ENCODE data around the gene IQGAP2.
"Not testable (repeated sequence)": the region's sequence is repeated elsewhere in the genome, so short reads cannot be mapped to it uniquely, and the experiment has no call there.

Gene IQGAP2

GRCh38 chr5:76550881-76551280 is 147.8 kb downstream of the IQGAP2 start:
- H3K9me3 ChIP-seq (ENCODE audit: insufficient read depth, low read depth, low read length); H3K27ac ChIP-seq (ENCODE audit: low read length); H3K4me3 ChIP-seq (ENCODE audit: low read length); H3K4me1 ChIP-seq (ENCODE audit: insufficient read depth, low read length); H3K27me3 ChIP-seq (ENCODE audit: insufficient read depth, low read length); H3K36me3 ChIP-seq (ENCODE audit: insufficient read depth, low read depth, low read length); H3K9ac ChIP-seq (ENCODE audit: low read depth, low read length): not testable (repeated sequence)

DNA sequence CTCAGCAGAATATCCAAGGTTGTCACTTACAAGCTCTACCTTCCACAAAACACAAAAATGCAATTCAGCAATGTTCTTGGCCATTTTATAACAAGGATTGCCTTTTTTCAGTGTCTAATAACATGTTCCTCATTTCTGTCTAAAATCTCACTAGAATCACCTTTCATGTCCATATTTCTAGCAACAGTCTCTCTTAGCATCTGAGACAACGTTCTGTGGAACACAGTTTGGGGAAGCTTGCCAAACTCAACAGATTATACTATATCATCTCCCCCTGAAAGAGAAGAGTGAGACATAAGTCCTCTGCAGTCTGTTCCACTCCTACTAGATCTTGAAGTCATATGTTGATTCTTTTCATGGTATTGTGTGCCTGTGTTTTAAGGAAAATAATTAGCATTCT is 149.5 kb downstream of the IQGAP2 start:
- Histone ChIP-seq H3K27ac (ENCODE audit: low read length) (no peak overlapping the region), H3K36me3 (ENCODE audit: insufficient read depth, low read depth, low read length) (no peaks in the 10 kb centered on the region), H3K9ac (ENCODE audit: low read depth, low read length) (no peak overlapping the region), H3K9me3 (ENCODE audit: insufficient read depth, low read depth, low read length) (no peaks in the 10 kb centered on the region), H3K4me3 (ENCODE audit: low read length) (no peak overlapping the region), H3K4me1 (ENCODE audit: insufficient read depth, low read length) (no peaks in the 10 kb centered on the region), H3K27me3 (ENCODE audit: insufficient read depth, low read length) (no peaks in the 10 kb centered on the region)

- H3K9me3 ChIP-seq (ENCODE audit: insufficient read depth, low read depth, low read length) = no peaks in the 10 kb centered on the region
Measured at GRCh38 chr5:76553251-76553650, 150.2 kb downstream of the IQGAP2 start.

GRCh38 chr5:76555114-76555513 is 152.0 kb downstream of the IQGAP2 start:
- H3K36me3 ChIP-seq (ENCODE audit: insufficient read depth, low read depth, low read length) = no peaks in the 10 kb centered on the region

More at GRCh38 chr5:76553251-76553650, 150.2 kb downstream of the IQGAP2 start:
- Histone ChIP-seq H3K9ac (ENCODE audit: low read depth, low read length) (no peak overlapping the region), H3K27me3 (ENCODE audit: insufficient read depth, low read length) (no peaks in the 10 kb centered on the region), H3K36me3 (ENCODE audit: insufficient read depth, low read depth, low read length) (no peaks in the 10 kb centered on the region), H3K4me1 (ENCODE audit: insufficient read depth, low read length) (no peaks in the 10 kb centered on the region), H3K4me3 (ENCODE audit: low read length) (no peak overlapping the region), H3K27ac (ENCODE audit: low read length) (no peak overlapping the region)

GRCh38 chr5:76555717-76556116 is 152.6 kb downstream of the IQGAP2 start:
- no peaks in the 10 kb centered on the region for H3K27me3 ChIP-seq (ENCODE audit: insufficient read depth, low read length)
- H3K4me3 ChIP-seq (ENCODE audit: low read length) = no peak overlapping the region
- H3K9ac ChIP-seq (ENCODE audit: low read depth, low read length) = no peak overlapping the region
- no peaks in the 10 kb centered on the region for H3K9me3 ChIP-seq (ENCODE audit: insufficient read depth, low read depth, low read length)
- H3K27ac ChIP-seq (ENCODE audit: low read length) = no peak overlapping the region
- no peaks in the 10 kb centered on the region for H3K4me1 ChIP-seq (ENCODE audit: insufficient read depth, low read length)
- no peaks in the 10 kb centered on the region for H3K36me3 ChIP-seq (ENCODE audit: insufficient read depth, low read depth, low read length)

More at GRCh38 chr5:76555114-76555513, 152.0 kb downstream of the IQGAP2 start:
- Histone ChIP-seq H3K4me1 (ENCODE audit: insufficient read depth, low read length) (no peaks in the 10 kb centered on the region), H3K9me3 (ENCODE audit: insufficient read depth, low read depth, low read length) (no peaks in the 10 kb centered on the region), H3K27ac (ENCODE audit: low read length) (no peak overlapping the region), H3K4me3 (ENCODE audit: low read length) (no peak overlapping the region), H3K27me3 (ENCODE audit: insufficient read depth, low read length) (no peaks in the 10 kb centered on the region), H3K9ac (ENCODE audit: low read depth, low read length) (no peak overlapping the region)

GRCh38 chr5:76556511-76557221 is 153.6 kb downstream of the IQGAP2 start:
- Histone ChIP-seq H3K36me3 (ENCODE audit: insufficient read depth, low read depth, low read length) (no peaks in the 10 kb centered on the region), H3K9ac (ENCODE audit: low read depth, low read length) (no peak overlapping the region), H3K9me3 (ENCODE audit: insufficient read depth, low read depth, low read length) (no peaks in the 10 kb centered on the region), H3K27me3 (ENCODE audit: insufficient read depth, low read length) (no peaks in the 10 kb centered on the region), H3K27ac (ENCODE audit: low read length) (no peak overlapping the region), H3K4me3 (ENCODE audit: low read length) (no peak overlapping the region), H3K4me1 (ENCODE audit: insufficient read depth, low read length) (no peaks in the 10 kb centered on the region)

DNA sequence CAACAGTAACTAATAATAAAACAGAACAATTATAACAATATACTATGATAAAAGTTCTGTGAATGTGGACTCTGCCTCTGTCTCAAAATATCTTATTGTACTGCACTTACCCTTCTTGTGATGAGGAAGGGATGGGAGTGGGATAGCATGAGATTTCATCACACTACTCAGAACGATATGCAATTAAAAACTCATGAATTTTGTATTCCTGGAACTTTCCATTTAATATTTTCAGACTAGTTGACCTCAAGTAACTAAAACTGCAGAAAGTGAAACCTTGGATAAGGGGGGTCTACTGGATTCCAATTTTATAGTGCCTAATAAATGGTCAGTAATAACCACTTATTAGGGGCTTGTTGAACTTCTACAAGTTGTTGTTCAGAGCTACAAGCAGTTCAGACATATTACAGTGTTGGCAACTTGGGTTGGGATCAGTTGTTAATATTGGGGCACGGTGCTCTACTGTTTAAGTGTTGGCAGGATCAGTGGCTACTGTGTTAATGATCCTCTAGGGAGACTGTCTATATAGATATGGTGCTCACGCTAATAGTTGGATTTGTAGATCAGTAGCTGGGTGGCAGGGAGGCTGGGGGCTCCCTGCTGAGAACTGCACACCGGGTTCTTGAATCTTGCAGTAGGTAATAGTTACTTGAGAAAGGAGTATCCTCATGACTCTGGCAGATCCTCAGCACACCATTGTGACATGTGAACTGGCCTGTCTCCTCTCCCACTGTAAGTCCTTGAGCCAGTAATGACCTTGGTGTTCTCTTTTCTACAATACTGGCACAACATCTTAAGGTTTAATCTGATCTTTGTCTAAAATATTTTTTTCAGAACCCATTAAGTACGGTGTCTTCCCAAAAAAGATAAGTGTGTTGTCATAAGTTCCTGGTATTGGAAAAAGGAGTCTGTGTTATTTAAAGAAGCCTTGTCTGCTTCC is 158.1 kb downstream of the IQGAP2 start:
- Histone ChIP-seq H3K4me3 (ENCODE audit: low read length) (no peak overlapping the region), H3K4me1 (ENCODE audit: insufficient read depth, low read length) (no peaks in the 10 kb centered on the region), H3K27me3 (ENCODE audit: insufficient read depth, low read length) (no peaks in the 10 kb centered on the region), H3K36me3 (ENCODE audit: insufficient read depth, low read depth, low read length) (no peaks in the 10 kb centered on the region), H3K9ac (ENCODE audit: low read depth, low read length) (no peak overlapping the region), H3K27ac (ENCODE audit: low read length) (no peak overlapping the region), H3K9me3 (ENCODE audit: insufficient read depth, low read depth, low read length) (no peaks in the 10 kb centered on the region)

GRCh38 chr5:76561959-76562358 is 158.9 kb downstream of the IQGAP2 start:
- Histone ChIP-seq H3K36me3 (ENCODE audit: insufficient read depth, low read depth, low read length) (no peaks in the 10 kb centered on the region), H3K9ac (ENCODE audit: low read depth, low read length) (no peak overlapping the region), H3K27me3 (ENCODE audit: insufficient read depth, low read length) (no peaks in the 10 kb centered on the region), H3K4me3 (ENCODE audit: low read length) (no peak overlapping the region), H3K4me1 (ENCODE audit: insufficient read depth, low read length) (no peaks in the 10 kb centered on the region), H3K9me3 (ENCODE audit: insufficient read depth, low read depth, low read length) (no peaks in the 10 kb centered on the region), H3K27ac (ENCODE audit: low read length) (no peak overlapping the region)

DNA sequence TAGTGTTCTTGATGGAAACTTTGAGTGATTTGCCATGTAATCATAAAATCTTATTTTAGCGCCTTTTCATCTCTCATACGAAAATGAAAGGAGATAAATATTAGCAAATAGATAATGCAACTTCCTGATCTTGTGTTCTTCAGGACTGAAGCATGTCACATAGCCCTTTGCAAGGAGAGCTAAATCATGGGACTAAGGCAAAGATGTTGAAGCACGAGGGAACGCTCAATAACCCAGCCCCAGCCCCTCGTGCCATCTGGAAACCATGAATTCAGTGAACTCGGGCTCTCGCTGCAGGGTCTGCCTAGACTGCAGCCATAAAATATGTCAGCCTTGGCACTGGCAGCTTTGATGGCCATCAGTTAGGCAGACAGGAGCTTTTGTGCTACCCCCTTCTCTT is 161.9 kb downstream of the IQGAP2 start:
- Histone ChIP-seq H3K36me3 (ENCODE audit: insufficient read depth, low read depth, low read length) (no peaks in the 10 kb centered on the region), H3K9me3 (ENCODE audit: insufficient read depth, low read depth, low read length) (no peaks in the 10 kb centered on the region), H3K27me3 (ENCODE audit: insufficient read depth, low read length) (no peaks in the 10 kb centered on the region), H3K4me1 (ENCODE audit: insufficient read depth, low read length) (no peaks in the 10 kb centered on the region), H3K27ac (ENCODE audit: low read length) (no peak overlapping the region), H3K4me3 (ENCODE audit: low read length) (no peak overlapping the region), H3K9ac (ENCODE audit: low read depth, low read length) (no peak overlapping the region)

GRCh38 chr5:76570153-76570552 is 167.1 kb downstream of the IQGAP2 start:
- Histone ChIP-seq H3K27me3 (ENCODE audit: insufficient read depth, low read length) (no peaks in the 10 kb centered on the region), H3K4me1 (ENCODE audit: insufficient read depth, low read length) (no peaks in the 10 kb centered on the region), H3K27ac (ENCODE audit: low read length) (no peak overlapping the region), H3K9ac (ENCODE audit: low read depth, low read length) (no peak overlapping the region), H3K4me3 (ENCODE audit: low read length) (no peak overlapping the region), H3K9me3 (ENCODE audit: insufficient read depth, low read depth, low read length) (no peaks in the 10 kb centered on the region), H3K36me3 (ENCODE audit: insufficient read depth, low read depth, low read length) (no peaks in the 10 kb centered on the region)

DNA sequence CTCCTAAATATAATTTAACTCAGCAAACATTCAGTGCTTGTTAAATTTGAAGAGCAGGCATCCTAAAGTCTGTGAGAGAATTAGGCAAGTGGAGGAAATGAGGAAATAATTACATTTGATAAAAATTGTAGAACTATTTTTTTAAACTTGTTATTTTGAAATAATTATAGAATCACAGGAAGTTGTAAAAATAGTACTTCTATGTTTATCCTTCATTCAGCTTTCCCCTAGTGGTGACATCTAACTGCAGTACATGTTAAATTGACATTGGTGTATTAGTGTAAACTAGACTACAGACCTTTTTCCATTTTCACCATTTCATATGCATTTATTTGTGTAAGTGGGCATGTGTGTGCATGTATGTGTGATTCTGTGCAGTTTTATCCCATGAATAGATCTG is 168.5 kb downstream of the IQGAP2 start:
- H3K27me3 ChIP-seq (ENCODE audit: insufficient read depth, low read length) = no peaks in the 10 kb centered on the region
- no peak overlapping the region for H3K4me3 ChIP-seq (ENCODE audit: low read length)
- H3K9ac ChIP-seq (ENCODE audit: low read depth, low read length) = no peak overlapping the region
- no peaks in the 10 kb centered on the region for H3K36me3 ChIP-seq (ENCODE audit: insufficient read depth, low read depth, low read length)
- H3K4me1 ChIP-seq (ENCODE audit: insufficient read depth, low read length) = no peaks in the 10 kb centered on the region
- H3K9me3 ChIP-seq (ENCODE audit: insufficient read depth, low read depth, low read length) = no peaks in the 10 kb centered on the region
- no peak overlapping the region for H3K27ac ChIP-seq (ENCODE audit: low read length)

DNA sequence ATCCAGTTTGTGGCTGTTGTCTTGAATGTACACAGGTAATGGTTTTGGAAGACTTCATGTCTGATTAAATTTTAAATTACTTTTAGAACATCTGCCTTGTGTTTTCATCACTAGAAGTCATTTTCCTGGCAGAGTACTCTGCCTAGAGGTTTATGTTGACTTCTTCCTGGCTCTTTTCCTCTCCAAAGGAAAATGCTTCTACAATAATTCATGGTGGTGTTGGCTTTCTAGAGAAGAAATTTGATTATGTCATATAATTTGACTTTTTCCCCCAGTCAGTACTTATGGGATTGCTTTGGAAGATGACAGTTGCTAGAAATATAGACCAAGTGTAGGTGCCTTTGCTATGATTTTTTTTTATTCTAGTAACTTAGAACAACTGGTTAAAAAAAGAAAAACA is 173.4 kb downstream of the IQGAP2 start:
- Histone ChIP-seq H3K9ac (ENCODE audit: low read depth, low read length) (no peak overlapping the region), H3K4me1 (ENCODE audit: insufficient read depth, low read length) (no peaks in the 10 kb centered on the region), H3K27ac (ENCODE audit: low read length) (no peak overlapping the region), H3K9me3 (ENCODE audit: insufficient read depth, low read depth, low read length) (no peaks in the 10 kb centered on the region), H3K27me3 (ENCODE audit: insufficient read depth, low read length) (no peaks in the 10 kb centered on the region), H3K4me3 (ENCODE audit: low read length) (no peak overlapping the region), H3K36me3 (ENCODE audit: insufficient read depth, low read depth, low read length) (no peaks in the 10 kb centered on the region)

Data from iPS-20b (cell line).